ENCODE results near the gene MADCAM1.

GRCh38 chr19:548886-549830 is 52.9 kb downstream of the MADCAM1 start:
- TF ChIP-seq, protein P1, sequence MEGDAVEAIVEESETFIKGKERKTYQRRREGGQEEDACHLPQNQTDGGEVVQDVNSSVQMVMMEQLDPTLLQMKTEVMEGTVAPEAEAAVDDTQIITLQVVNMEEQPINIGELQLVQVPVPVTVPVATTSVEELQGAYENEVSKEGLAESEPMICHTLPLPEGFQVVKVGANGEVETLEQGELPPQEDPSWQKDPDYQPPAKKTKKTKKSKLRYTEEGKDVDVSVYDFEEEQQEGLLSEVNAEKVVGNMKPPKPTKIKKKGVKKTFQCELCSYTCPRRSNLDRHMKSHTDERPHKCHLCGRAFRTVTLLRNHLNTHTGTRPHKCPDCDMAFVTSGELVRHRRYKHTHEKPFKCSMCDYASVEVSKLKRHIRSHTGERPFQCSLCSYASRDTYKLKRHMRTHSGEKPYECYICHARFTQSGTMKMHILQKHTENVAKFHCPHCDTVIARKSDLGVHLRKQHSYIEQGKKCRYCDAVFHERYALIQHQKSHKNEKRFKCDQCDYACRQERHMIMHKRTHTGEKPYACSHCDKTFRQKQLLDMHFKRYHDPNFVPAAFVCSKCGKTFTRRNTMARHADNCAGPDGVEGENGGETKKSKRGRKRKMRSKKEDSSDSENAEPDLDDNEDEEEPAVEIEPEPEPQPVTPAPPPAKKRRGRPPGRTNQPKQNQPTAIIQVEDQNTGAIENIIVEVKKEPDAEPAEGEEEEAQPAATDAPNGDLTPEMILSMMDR (IDR thresholded peaks at IDR 0.05; ENCODE audit: low read length): no peak
- TF ChIP-seq EZH2phosphoT487 (IDR thresholded peaks at IDR 0.05; ENCODE audit: low read length) (no peak), EZH2 (optimal IDR thresholded peaks at IDR 0.05; ENCODE audit: low read depth, low read length) (no peak)
